Hematopoietic multipotent progenitor cell treated with erythropoietin and hydrocortisone succinate and interleukin-3 and kit ligand, for 4 days (in vitro differentiated cells): ENCODE measurements around the gene PEX14.

Experiments used
- DNase-seq: peaks from one replicate; pipeline ENCODE4 v3.0.0-alpha.2; 2015

Gene PEX14

DNA sequence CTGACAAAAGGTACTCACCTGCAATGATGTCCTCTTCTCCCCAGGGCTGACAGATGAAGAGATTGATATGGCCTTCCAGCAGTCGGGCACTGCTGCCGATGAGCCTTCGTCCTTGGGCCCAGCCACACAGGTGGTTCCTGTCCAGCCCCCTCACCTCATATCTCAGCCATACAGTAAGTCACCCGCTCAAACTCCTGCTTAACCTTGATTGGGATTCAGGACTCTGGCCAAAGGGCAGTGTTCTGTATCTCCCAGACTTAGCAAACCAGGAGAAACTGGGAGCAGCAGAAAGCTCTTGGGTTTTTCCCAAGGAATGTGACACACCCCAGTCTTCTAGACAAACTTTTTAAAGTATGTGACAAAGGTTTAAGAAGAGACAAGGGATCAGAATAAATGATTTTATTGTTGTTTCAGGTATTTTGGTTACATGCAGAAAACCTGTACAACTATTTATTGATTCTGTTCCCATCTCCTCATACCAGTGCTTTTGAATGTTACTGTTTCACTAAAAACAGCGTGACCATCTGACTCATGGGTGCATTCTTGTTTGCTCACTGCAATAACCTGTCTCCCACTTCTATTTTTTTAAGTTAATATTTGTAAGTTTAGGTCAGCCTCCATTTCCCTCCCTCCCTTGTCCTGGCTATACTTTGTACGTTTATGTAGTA, 124.6 kb downstream of the PEX14 start:
- no peak for DNase-seq

- DNase-seq, result no peak
Observed at GRCh38 chr1:10601342-10602070, 126.8 kb downstream of the PEX14 start.

DNA sequence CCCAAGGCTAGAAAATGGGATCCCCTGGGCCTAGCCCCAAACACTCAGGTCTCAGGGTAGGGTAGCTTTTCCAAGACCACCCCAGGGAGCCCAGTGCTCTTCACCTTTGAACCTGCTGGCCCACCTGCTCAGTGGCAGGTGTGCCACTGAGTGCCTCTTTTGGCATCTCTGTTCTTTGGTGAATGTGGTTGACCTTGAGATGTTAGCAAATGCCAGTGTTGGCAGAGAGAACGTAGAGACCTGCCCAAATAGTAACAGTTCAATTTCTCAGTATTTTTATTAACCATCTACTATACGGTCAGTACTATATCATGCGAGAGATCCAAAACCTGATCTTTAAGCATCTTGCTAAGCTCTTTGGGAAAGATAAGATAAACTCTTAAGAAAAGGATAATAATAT, 128.2 kb downstream of the PEX14 start:
- no peak for DNase-seq

GRCh38 chr1:10604966-10605365, 130.2 kb downstream of the PEX14 start:
- no peak for DNase-seq

- DNase-seq, result no peak
Observed at GRCh38 chr1:10606064-10606463, 131.3 kb downstream of the PEX14 start.

GRCh38 chr1:10607228-10607627, 132.5 kb downstream of the PEX14 start:
- no peak for DNase-seq

- no peak for DNase-seq
Observed at GRCh38 chr1:10608690-10609089, 133.9 kb downstream of the PEX14 start.

DNA sequence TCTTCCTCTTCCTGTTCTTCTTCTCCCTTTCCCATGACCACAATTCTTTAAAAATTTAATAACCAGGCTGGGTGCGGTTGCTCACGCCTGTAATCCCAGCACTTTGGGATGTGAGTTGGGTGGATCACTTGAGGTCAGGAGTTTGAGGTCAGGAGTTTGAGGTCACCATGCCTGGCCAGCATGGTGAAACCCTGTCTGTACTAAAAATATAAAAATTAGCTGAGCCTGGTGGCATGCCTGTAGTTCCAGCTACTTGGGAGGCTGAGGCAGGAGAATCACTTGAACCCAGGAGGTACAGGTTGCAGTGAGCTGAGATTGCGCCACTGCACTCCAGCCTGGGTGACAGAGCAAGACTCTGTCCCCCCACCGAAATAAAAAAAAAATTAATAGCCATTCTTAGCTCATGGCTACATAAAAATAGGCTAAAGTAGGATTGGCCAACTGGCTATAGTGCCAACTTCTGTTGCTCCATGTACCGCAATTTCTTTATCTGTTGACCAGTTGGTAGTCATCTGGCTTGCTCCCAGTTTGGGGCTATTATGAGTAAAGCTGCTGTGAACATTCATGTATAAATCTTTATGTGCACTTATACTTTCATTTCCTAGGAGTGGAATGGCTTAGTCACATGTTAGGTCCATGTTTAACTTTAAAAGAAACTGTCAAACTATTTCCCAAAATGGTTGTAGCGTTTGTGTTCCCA, 136.3 kb downstream of the PEX14 start:
- no peak for DNase-seq

GRCh38 chr1:10612436-10613160, 137.8 kb downstream of the PEX14 start:
- no peak for DNase-seq

DNA sequence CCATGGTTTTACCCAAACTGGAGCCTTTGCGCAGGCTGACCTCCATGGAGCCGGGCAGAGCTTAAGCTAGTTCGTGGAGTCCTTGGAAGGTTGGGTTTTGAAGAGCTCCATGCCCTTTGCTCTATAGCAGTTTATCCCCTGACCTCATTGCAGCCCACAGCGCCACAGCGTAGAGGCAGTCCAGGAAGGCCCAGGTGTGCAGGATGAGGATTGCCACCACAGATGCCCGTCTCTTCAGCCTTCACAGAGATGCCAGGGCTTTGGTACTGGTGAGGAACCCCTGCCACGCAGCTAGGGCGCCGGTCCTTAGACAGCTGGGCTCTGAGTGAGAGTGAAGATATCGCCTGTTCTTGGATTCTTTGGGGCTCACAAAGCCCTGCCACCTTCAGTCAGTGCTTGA, 138.6 kb downstream of the PEX14 start:
- DNase-seq, result no peak

- DNase-seq, result no peak
Observed at GRCh38 chr1:10613861-10614260, 139.1 kb downstream of the PEX14 start.

- DNase-seq, result no peak
Observed at GRCh38 chr1:10614377-10615225, 139.9 kb downstream of the PEX14 start.

DNA sequence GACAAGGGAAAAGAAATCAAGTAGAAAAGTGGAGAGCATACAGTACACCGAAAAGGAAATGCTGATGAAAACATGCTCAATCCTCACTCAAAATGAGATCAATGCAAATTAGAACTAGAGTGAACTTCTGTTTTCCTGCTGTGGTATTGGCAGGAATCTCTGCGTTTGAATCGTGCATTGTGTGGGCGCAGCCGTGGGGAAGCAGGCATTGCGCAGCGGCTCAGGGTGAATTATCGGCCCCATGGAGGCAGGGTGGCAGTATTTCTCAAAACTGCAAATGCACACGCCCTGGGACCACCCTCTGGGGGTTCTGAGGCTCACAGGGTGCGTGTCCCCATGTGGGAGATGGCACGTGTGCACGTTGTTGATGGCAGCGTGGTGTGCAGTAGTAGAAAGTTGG, 140.6 kb downstream of the PEX14 start:
- DNase-seq, result no peak

DNA sequence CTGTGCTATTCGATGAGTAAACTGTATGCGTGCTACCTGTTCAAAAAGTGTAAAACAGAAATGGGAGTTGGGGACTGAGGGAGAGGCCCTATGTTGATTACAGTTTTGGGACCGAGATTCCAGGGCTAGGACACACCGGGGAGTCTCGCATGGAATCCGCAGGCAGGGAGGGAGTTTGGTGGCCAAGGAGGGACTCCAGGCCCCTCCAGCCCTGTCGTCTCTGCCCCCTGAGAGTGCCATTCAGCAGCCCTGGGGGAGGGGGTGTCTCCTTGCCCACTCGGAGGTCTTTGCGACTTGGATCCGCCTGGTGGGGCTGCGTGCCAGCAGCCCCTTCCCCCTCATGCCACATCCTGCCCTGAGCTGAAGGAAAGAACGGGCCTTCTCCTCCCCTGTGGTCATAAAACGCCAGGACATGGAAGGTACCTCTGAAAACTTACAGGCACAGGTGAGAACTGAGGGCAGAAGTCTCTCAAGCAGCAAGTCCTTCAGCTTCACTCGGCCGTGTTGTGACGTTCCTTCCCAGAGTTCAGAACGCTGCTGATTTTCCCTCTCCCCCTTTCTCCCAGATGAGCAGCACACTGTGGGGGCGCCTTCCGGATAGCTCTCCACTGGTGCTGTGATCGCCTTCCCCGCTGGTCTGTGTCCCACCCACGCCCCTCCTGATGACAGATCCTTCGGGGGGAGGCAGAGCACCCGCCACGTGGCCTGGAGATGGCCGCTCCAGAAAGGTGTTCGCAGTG, 141.4 kb downstream of the PEX14 start:
- no peak for DNase-seq

DNA sequence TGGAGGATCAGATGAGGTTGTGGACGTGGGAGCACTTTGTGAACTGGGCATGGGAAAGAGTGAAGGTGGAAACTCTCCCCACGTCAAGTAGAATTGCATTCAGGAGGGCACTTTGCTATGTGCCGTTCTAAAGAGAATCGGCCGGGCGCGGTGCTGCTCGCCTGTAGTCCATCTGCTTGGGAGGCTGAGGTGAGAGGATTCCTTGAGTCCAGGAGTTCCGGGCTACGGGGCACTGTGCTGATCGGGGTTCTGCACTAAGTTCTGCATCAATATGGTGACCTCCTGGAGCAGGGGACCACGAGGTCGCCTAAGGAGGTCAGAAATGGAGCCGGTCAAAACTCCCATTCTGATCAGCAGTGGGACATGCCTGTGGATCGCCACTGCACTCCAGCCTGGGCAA, 141.9 kb downstream of the PEX14 start:
- DNase-seq, result no peak

DNA sequence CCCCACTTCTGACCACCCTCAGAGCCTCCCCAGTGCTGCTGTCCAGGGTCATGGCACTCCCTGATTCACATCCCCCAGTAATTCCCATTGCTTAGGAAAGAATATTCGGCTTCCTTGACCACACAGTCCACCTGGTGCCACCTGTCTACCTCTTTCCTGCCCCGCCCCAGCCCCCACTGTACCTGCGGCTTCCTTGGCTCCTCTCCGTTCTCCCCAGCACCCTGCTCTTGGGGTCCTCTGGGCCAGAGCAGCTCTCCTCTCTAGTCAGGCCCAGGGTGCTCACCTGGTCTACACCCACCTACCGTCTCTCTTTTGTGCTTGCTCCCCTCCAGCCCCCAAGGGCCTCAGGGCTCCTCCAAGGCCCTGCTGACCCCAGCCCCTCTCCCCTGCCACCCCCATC, 142.6 kb downstream of the PEX14 start:
- no peak for DNase-seq

DNA sequence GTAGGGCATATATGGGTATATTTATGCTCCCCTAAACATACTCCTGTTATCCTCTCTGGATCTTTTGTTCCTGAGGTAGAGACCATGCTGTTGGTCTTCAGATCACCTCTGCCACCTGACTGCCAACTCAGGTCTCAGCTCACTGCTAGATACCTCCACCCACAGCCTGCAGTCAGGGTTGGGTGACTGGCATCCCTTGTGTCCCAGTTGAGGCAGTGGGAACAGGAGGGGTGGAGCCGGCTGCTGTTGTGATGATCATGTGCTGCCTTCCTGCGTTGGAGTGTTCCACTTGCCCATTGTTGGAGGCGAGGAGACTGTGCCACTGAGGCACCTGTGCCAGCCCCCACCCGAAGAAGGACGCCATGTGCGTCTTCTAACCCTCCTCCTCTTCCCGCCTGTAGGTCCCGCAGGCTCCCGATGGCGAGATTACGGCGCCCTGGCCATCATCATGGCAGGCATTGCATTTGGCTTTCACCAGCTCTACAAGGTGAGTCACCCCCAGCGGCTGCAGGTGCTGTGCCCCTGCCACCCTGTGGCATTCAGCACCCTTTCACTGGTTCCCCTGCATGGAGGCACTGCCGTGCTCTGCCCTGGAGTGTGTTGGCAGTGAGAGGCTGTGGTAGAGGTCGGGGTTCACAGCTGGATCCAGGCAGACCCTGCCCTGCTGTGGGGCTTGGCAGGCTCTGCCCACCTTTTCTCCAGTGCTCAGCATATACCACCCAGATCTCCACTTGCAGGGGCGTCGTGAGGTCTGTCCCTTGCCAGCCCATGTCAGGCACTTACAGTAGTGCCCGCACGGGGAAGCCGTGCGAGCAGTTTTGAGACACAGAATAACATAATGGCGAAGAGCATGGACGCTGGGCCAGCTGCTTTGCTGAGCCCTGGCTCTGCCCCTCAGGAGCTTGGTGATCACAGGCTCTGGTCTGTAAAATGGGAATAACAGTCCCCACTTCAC, 143.5 kb downstream of the PEX14 start:
- no peak for DNase-seq

- DNase-seq, result no peak
Observed at GRCh38 chr1:10620776-10621175, 146.0 kb downstream of the PEX14 start.

DNA sequence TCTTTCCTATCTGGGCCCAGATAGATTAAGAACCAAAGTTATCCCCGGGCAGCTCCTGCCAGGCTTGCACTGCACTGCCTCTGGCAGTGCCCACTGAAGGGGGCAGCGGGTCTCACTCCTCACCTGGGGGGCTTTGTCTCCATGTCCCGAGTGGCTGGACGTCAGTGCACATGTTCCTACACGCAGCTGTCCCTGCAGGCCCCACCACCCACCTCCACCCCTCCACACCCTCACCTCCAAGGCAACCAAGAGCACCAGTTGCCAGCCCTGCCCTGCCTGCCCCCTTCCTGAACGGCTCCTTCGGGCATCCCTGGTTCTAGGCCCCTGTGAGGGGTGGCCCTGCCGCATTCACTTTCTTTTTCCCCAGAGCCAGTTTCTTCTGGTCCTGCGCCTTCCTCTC, 147.2 kb downstream of the PEX14 start:
- no peak for DNase-seq

- no peak for DNase-seq
Observed at GRCh38 chr1:10622910-10623685, 148.3 kb downstream of the PEX14 start.
